A549 (cell line): ENCODE measurements around the gene ANGPT4.

Experiments used
- CEBPB ChIP-seq, 2 experiments: fragments of >200 bp in 1 of 2; sonication (Bioruptor Twin) in 1 of 2; formaldehyde crosslinking in 1 of 2; IDR thresholded peaks; 2 replicates each; pipeline ENCODE4 v1.6.1; 2012 to 2016
- CHD2 ChIP-seq: fragments of 150-350 bp; IDR thresholded peaks from 2 replicates; pipeline ENCODE4 v1.6.1; 2014; ENCODE audit warnings: low read length; ENCODE audit not compliant: partially characterized antibody
- CHD4 ChIP-seq: fragments of 200-600 bp; sonication (generic); IDR thresholded peaks from 2 replicates; pipeline ENCODE4 v1.6.1; 2016; ENCODE audit warnings: antibody characterized with exemption, mild to moderate bottlenecking, borderline replicate concordance
- CTCF ChIP-seq: fragments of >200 bp; sonication (Bioruptor Twin); formaldehyde crosslinking; IDR thresholded peaks from 3 replicates; pipeline ENCODE4 v1.5.1; 2016
- EP300 ChIP-seq, 2 experiments: fragments of >200 bp; sonication (Bioruptor Twin); formaldehyde crosslinking; IDR thresholded peaks; 2 replicates in 1 of 2; 3 replicates in 1 of 2; pipeline ENCODE4 v1.6.1; 2016 to 2017
- HMGXB4 ChIP-seq: fragments of 250-450 bp; sonication (Bioruptor Pico); IDR thresholded peaks from 2 replicates; pipeline ENCODE4 v1.5.0; 2021; ENCODE audit warnings: mild to moderate bottlenecking, moderate library complexity, borderline replicate concordance
- KDM1A ChIP-seq: fragments of 200-600 bp; sonication (generic); IDR thresholded peaks from 2 replicates; pipeline ENCODE4 v1.6.1; 2016; ENCODE audit warnings: low read depth, mild to moderate bottlenecking
- MYC ChIP-seq: IDR thresholded peaks from 2 replicates; pipeline ENCODE4 v1.6.1; 2012; ENCODE audit warnings: mild to moderate bottlenecking, inconsistent platforms, low read length, improper control_type of control experiment, borderline replicate concordance
- POLR2A ChIP-seq: IDR thresholded peaks from 2 replicates; pipeline ENCODE4 v1.6.1; 2012; ENCODE audit warnings: mild to moderate bottlenecking, low read length
- RFX5 ChIP-seq: fragments of 450-650 bp; IDR thresholded peaks from 2 replicates; pipeline ENCODE4 v1.7.1; 2014; ENCODE audit warnings: antibody characterized with exemption, mild to moderate bottlenecking, moderate library complexity
- RNF2 ChIP-seq: fragments of 200-600 bp; sonication (generic); IDR thresholded peaks from 2 replicates; pipeline ENCODE4 v1.6.1; 2016; ENCODE audit warnings: low read depth, mild to moderate bottlenecking, antibody characterized with exemption, moderate library complexity, borderline replicate concordance
- USF2 ChIP-seq: fragments of 450-650 bp; IDR thresholded peaks from 2 replicates; pipeline ENCODE4 v1.6.1; 2014; ENCODE audit warnings: antibody characterized with exemption
- ZC3H11A ChIP-seq: fragments of 450-650 bp; IDR thresholded peaks from 2 replicates; pipeline ENCODE4 v1.6.1; 2014; ENCODE audit warnings: antibody characterized with exemption, mild to moderate bottlenecking
- ZNF302 ChIP-seq: fragments of 250-450 bp; sonication (Bioruptor Pico); IDR thresholded peaks from 2 replicates; pipeline ENCODE4 v1.9.0; 2021; ENCODE audit warnings: inconsistent platforms, mild to moderate bottlenecking, moderate library complexity

GRCh38 chr20:955111-955510 lies 39.0 kb upstream of the ANGPT4 start:
- TF ChIP-seq ZNF302 (no peak), EP300 (IDR thresholded peaks at IDR 0.05) (no peak), CEBPB (IDR thresholded peaks at IDR 0.05) (no peak), POLR2A (no peak), CTCF (no peak), USF2 (no peak), MYC (no peak), RFX5 (no peak), HMGXB4 (CRISPR knock-in tag) (no peak), RNF2 (no peak), ZC3H11A (no peak), KDM1A (no peak), CHD2 (no peak), CHD4 (no peak)
